ENCODE measurements around the gene RASSF5.
A peak's percentile ranks its signal among the peaks of the same experiment; 100 is the strongest.
"Not testable (repeated sequence)": the region's sequence is repeated elsewhere in the genome, so short reads cannot be mapped to it uniquely, and the experiment has no call there.

The RASSF5 gene

DNA sequence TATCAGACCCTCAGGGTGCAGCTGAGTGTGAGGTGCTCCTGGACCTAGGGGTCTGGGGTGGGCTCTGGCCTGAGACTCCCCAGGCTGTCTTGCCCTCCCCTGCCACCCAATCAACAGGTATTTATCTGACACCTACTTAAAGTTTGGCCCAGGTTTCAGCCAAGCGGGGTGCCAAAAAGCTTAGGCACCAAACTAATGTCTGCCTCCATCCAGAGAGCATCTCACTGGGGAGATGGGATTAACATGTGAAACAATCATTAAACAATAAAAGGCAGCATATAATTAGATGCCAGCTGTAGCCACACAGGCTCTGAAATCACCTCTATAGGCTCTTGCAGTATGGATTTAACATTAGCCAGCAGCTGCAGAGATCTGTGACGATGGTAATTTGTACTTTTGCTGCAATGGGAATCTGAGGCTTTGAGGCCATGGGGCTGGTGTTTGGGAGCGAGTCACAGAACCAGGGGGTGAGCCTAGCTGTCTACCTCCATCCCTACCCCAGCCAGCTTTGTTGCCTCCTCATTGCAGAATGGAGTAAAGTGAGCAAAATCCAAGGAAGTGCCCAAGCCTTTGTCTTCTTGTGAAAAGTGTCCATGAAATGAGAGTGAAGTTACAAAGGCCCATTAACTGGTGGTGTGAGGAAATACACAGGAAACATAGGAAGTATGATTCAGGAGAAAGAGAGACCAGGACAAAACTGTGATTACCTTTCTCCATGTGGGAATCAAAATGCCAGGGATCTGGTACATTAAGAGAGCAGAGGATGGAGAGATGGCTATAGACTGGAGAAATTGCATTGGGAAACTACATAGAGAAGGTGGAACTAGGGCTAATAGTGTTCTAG is 68.8 kb downstream of the RASSF5 start:
- DNase-seq = no peak

DNA sequence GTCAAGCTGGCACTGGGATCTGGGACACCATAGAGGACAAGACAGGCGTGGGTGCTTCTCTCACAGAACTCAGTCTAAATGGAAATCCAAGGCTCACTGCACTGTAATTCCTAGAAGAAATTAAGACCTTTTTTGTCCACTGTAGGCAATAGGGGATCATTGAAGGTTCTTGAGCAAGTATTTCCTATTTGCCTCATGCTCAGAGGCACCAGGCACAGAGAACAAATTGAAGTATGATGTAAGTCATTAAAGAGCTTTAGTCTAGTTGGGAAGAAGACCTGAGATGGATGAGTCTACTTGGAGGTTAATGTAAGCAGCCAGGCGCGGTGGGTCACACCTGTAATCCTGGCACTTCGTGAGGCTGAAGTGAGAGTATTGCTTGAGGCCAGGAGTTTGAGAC is 70.3 kb downstream of the RASSF5 start:
- DNase-seq = no peak

DNA sequence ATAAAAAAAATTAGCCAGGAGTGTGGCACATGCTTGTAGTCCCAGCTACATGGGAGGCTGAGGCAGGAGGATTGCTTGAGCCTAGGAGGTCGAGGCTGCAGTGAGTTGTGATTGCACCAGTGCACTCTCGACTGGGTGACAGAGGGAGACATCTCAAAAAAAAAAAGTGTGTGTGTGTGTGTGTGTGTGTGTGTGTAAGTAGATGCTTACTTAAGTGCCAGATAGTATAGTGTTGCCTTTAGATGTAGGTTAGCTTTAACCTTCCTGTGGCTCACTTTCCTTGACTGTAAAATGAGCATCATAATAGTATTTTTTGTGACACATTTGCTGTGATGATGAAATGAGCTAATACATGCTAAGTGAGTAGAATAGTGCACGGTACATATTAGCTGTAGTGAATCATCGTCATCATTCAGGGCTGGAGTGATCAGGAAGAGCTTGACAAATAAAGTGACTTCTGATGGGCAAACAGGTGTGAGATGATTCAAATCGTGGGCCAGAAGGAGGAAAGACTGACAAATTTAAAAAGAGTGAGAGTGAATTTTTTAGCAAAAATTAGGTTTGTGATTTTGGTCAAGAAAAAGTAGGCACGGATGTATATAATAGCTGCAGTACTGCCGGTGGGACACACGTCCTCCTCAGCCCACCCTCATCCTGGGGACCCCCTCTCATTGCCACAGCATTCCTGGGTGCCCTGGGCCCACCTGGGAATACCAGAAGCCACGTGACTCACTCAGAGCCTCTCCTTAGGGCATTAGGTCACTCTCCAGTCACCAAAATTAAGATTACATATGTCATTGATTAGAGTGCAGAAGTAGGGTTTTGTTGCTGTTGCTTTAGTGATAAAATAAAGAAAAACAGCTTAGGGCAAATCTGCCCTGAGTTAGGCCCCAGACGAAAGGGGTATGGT is 71.0 kb downstream of the RASSF5 start:
- DNase-seq = no peak

DNA sequence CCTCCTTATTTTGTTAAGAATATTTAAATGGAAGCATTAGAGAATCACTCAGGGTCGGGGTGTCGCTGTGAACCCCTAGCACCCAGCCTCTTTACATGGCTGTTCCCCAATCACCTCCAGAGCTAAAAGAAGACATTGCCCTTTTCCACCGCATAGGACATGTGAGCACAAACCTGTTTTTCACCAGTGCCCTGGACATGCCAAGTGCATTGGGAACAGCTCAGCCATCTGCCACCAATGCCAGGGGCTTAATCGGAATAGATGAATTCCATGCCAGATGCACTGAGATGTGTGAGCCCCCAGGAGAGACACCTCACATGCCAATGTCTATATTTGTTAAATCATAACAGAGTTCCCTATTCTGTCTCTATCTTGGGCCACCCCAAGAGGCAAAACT is 71.6 kb downstream of the RASSF5 start:
- DNase-seq = no peak

DNA sequence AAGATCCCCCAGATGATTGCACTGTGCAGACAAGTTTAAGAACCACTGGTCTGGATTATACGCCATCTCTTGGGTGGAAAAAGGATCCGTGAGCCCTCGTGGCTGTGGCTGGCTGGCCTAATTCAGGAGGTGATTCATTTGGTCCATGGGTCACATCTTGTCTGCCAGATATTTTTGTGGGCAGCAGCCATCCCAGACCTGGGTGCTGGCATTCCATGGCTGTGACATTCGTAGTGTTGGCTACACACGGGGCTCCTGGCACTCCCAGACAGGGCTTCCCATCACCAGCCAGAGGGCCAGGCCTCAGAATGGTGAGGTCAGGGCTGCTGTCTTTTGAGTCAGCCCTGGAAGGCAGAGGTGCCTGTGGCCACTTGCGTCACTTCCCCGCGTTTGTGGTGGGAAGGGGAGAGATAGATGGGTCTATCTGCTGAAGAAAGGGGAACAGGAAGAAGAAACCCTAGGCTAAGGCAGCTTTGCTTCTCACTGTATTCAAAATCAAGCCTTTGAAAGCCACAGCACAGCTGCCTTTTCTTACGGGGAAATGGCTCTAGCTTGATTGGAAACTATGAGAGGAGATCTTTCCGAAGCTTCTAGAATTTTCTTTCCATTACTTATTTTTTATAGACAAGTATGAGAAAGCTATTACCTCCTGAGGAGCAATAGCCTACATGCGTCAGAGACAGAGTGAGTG is 72.6 kb downstream of the RASSF5 start:
- no peak for DNase-seq

DNA sequence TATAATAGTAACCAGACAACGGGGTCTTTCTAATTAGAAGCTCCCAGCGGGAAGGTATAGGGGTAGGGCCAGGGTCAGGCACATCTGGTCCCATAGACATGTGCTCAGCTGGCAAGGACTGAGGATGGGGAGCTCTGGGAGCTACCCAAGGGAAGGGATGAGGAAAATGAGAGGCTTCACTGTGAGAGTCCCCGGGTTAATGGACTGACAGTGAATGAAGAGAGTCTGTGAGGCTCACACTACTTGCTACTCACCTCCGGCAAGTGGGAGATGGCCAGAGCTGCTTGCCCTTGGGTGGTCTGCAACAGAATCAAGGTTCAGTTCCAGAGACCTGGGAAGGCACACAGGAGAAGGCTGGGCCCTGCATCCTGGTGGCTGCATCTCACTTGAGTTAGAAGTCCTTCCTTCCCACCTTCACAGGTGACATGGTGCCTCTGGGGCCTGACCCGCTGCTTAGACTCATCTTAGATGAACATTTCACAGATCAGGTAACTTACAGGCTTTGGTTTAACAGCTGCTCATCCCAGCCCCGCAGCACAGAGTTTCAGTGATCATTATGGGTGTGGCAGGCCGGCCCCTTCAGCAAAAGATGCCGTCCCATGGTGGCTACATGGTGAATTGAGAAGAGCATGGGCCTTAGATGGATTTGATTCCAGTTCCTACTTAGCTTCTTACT is 73.2 kb downstream of the RASSF5 start:
- no peak for DNase-seq

DNA sequence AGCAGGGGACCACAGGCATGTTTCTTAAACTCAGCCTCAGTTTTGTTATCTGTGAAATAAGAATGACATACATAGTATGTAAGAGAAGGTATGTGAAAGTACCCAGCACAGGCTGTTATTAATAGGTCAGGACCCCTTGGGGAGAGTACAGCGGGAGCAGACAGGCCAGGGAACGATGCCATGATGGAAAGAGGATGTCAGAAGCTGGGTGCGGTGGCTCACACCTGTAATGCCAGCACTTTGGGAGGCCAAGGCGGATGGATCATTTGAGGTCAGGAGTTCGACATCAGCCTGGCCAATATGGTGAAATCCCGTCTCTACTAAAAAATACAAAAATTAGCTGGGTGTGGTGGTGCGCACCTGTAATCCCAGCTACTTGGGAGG is 73.8 kb downstream of the RASSF5 start:
- DNase-seq = not testable (repeated sequence)

DNA sequence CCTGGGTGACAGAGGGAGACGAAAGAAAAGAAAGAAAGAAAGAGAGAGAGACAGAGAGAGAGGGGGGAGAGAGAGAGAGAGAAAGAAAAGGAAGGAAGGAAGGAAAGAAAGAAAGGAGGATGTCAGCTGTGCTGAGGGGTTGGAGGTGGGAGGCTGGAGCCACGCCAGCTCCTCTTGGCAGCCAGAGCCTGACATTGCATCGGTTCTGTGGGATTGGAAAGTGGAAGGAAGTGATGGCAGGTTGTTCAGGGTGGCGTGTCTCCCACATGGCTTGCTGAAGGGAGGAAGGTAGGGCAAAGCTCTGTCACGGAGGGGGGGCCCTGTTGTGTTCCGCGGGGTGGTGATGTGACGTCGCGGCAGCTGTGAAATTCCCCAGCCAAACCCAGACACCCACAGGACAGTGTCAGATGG is 74.2 kb downstream of the RASSF5 start:
- DNase-seq = no peak

DNA sequence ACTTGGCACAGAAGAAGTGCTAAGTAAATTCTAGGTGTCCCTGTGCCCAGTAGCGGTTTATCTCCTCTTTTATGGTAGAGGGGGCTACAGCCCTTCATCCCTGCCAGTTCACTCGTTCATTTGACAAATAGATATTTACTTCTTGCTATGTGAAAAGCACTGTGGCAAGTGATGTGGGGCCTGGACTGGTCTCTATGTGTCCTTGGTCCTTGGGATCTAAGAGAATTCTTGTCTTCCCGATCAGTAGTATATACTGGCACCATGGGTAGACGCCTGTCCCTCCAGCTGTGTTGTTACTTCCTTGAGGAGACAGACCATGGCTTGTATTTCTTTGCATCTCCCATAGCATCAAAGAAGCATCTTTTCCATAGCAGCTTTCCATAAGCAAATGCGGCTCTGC is 75.2 kb downstream of the RASSF5 start:
- no peak for DNase-seq

DNA sequence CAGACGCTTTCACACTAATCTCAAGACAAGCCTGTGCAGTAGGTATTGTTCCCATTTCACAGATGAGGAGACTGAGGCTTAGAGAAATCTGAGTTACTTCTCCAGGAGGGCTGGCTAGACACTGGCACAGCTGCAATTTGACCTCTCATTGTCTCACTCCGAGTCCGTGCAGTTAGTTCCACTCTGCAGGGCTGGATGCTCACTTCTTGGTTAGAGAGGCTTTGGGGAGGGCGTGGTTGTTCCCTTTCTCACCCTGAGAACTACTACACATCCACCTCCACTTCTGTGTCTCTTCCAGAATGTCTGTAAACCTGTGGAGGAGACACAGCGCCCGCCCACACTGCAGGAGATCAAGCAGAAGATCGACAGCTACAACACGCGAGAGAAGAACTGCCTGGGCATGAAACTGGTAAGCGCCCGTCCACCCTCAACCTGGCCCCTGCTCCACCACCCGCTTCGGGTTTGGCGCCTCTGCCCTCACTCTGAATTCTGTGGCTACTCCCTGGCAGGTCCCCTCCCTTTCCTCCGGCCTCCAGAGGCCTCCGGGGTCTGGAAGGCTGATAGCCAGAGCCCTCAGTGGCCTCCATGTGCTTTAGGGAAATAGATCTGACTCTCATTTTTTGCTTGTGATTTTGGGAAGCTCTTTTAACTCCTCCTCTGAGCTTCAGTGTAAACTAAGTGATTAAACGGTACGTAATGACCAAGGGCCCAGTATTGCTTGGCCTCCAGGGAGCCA is 75.8 kb downstream of the RASSF5 start:
- no peak for DNase-seq

DNA sequence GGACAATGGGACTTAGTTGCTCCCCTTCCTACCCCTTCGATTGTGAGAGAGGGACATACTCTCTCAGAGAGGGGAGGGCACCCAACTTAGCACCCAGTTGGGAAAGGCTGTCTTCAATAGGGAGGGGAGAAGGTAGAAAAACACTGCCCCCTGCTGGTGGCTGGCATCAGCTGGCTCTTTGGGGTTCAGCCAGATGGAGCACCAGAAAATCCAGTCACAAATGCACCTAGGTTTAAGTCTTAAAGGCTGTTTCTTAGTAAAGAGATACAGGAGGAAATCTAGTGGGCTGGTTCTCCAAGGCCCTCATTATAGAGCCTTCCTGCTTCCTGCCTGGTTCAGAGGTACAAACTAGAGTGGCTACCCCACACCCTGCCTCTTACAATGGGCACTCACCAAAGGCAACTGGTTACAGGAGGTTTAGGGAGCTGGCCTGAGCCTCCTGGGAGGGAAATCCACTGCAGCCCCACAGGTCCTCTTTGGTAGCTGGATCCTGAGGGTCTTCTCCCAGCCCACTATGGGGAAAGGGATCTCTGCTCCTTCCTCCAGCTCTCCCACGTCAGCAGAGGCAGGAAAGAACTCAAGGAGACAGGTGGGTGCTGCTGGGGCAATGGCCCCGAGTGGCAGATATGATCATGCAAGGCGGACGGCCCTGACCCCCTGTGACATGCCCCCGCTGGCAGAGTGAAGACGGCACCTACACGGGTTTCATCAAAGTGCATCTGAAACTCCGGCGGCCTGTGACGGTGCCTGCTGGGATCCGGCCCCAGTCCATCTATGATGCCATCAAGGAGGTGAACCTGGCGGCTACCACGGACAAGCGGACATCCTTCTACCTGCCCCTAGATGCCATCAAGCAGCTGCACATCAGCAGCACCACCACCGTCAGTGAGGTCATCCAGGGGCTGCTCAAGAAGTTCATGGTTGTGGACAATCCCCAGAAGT is 76.6 kb downstream of the RASSF5 start:
- peak; percentile 12 for DNase-seq

DNA sequence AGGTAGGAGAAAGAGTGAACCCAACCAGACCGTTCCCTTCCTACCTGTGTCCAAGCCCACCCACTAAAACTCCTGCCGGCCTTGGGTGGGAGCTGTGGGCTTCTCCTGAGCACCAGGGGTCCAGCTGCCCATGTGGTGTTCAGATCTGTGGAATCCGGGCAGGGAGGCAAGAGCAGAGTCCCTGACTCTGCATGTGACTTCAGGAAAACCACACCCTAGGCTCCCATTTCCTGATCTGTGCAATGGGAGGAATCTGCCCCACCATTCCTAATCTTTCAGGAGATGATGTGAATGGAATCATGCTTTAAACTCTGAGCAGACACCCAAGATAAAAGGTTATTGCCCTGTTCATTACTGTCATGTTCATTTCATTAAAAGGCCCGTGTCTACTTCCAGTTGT is 77.4 kb downstream of the RASSF5 start:
- DNase-seq = no peak

DNA sequence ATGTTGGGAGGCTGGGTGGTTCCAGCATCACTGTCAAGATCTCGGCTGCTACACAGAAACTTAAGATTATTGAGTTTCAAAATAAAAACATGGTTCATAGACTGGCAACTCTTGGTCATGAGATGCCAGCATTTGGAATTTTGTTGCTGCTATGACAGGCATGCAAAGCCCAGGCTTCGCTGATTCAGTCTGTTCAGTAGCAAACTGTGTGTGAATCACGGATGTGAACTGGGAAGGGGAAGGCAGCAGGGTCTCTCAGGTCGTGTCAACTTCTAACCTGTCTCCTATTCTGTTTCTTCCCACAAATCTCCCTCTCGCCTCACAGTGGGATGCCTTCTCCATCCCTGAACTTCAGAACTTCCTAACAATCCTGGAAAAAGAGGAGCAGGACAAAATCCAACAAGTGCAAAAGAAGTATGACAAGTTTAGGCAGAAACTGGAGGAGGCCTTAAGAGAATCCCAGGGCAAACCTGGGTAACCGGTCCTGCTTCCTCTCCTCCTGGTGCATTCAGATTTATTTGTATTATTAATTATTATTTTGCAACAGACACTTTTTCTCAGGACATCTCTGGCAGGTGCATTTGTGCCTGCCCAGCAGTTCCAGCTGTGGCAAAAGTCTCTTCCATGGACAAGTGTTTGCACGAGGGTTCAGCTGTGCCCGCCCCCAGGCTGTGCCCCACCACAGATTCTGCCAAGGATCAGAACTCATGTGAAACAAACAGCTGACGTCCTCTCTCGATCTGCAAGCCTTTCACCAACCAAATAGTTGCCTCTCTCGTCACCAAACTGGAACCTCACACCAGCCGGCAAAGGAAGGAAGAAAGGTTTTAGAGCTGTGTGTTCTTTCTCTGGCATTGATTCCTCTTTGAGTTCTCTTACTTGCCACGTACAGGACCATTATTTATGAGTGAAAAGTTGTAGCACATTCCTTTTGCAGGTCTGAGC is 79.4 kb downstream of the RASSF5 start:
- DNase-seq = no peak

DNA sequence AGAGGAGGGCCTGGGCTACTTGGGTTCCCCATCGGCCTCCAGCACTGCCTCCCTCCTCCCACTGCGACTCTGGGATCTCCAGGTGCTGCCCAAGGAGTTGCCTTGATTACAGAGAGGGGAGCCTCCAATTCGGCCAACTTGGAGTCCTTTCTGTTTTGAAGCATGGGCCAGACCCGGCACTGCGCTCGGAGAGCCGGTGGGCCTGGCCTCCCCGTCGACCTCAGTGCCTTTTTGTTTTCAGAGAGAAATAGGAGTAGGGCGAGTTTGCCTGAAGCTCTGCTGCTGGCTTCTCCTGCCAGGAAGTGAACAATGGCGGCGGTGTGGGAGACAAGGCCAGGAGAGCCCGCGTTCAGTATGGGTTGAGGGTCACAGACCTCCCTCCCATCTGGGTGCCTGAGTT is 80.6 kb downstream of the RASSF5 start:
- no peak for DNase-seq

DNA sequence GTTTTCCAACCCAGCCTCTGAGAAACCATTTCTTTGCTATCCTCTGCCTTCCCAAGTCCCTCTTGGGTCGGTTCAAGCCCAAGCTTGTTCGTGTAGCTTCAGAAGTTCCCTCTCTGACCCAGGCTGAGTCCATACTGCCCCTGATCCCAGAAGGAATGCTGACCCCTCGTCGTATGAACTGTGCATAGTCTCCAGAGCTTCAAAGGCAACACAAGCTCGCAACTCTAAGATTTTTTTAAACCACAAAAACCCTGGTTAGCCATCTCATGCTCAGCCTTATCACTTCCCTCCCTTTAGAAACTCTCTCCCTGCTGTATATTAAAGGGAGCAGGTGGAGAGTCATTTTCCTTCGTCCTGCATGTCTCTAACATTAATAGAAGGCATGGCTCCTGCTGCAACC is 81.2 kb downstream of the RASSF5 start:
- no peak for DNase-seq

DNA sequence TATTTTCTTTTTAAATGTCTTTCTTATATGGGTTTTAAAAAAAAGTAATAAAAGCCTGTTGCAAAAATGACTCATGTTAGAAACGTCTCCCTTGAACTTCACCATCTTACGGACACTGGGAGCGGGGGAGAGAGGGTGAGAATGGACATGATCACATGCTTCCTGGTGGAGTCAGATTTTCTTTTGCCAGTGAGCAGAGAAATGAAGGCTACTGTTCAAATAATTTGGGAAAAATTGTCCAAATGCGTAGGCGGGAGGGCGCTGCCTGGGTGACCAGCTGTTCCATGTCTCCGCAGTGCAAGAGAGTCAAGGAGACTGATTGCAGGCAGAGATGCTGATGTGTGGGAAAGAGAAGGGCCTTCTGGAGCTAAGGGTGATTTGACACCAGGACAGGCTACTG is 81.9 kb downstream of the RASSF5 start:
- DNase-seq = no peak

DNA sequence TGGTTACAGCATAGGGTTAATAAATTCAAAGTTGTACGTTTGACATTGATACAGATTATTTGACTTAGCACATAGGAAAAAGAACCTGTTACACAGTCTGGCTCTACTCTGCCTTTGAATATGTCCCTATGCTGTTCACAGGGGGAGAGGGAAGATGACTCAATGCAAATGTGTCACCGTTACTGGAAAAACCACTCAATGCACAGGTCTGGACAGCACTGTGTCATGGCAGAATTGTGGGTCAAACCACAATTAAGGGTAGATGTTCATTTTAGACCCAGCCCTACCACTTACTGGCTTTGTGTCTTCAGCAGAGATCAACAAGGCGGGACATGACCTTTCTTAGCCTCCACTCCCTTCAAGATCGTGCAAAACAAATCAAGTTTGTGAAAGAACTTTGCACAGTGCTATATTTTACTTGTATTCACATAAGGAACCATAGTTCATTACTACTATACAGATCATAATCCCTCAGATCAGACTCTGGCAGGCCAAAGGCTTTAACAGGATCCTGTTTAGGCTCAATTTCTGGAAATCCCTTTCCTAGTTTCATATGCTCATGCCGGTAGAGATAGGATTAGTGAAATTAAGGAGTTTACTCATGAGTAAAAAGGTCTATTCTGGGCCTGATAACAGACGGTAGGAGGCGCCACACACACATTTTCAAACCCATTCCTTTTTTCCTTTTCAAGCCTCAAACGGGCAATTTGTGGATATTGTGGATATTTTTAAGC is 82.9 kb downstream of the RASSF5 start:
- DNase-seq = no peak

DNA sequence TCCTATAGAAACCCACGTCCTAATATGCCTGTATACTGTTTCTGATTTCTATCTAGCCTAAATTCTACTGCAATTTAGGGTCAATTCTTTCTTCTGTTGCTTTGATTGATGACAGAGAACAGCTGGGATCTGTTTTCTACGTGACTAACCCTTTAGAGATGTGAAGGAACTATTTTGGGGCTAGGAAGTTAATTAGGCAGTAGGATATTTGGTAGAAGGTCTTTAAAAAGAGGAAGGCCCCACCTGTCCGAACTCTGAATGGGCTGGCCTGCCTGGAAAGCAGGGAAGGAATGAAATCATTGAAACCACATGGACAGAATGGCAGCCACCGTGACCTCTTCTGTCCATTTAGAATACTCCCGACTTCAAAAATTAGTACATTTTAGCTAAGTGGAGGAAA is 83.9 kb downstream of the RASSF5 start:
- no peak for DNase-seq

DNA sequence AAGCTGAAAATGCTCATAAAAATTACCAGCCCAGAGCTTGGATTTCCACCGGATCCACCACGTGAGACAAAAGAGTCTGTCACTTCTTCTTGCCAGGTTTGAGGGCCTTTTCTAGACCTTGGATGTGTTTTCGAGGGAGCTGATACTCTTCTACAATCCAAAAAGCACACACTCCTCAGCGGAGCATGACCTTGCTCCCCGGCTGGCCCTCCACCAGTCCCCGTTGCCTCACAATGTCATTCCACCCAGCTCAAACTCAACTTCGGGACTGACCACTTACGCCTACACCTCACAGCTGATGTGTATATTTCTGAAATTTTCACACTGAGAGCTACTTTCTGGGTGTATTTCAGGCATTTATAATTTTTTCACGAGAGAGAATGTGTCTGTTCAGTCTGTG is 84.4 kb downstream of the RASSF5 start:
- no peak for DNase-seq
